HG03378 (cell line): ENCODE data around the gene TOLLIP.

Experiments
- ATAC-seq: cut with Tn5 transposase; IDR thresholded peaks from one replicate; pipeline ENCODE4 v1.9.1; 2021; ENCODE audit warnings: mild to moderate bottlenecking, moderate library complexity; ENCODE audit not compliant: unreplicated experiment

TOLLIP gene

DNA sequence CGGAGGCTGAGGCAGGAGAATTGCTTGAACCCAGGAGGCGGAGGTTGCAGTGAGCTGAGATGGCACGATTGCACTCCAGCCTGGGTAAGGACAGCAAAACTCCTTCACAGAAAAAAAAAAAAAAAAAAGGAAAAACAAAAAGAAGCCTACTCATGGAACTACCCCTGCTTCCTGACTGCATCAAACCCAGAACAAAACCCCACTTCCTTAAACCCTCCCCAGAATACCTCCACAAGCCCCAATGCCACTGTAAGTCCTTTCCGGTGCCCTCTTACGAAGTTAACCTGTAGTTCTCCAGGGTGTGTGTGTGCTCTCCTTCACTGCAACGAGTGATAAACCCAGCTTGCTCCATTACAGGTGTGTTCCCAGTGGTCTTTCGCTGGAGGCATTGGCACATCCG lies 8.6 kb upstream of the TOLLIP start:
- ATAC-seq, result no peak

GRCh38 chr11:1317432-1317831 lies 8.0 kb upstream of the TOLLIP start:
- no peak for ATAC-seq

DNA sequence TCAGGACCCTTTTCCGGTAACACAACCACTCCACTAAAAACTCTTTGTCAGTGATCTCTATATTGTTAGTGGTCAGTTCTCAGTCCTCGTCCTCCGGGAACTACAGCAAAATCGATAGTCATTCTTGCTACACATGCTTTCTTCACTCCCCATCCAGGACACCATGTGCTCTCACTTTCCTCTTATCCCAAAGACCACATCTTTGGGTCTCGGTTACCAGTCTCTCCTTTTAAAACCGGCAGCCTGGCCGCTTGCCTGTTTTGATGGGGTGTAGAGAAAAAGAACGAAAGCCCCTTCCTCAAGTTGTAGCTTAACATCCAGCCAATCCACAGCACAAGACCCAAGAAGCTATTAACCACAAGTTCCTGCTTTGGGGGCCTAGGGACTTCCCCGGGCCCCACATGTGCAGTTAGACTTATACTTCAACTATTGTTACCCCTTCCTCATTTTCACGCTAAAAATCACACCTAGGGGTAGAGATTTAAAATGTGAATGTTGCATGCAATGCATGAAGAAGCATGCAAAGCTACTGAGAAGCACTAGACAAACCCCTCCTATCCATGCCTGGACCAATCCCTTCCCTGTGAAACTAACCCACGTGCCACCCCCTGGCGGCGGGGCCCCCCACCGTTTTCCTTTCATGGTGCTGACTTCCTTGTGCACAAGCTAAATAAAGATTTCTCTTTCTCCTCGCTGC lies 1.5 kb upstream of the TOLLIP start:
- no peak for ATAC-seq

GRCh38 chr11:1310318-1310687 lies 871 bp upstream of the TOLLIP start:
- no peak for ATAC-seq

GRCh38 chr11:1308743-1309497 lies 512 bp downstream of the TOLLIP start:
- ATAC-seq, result peak; percentile 29

- no peak for ATAC-seq
Measured at GRCh38 chr11:1307998-1308742, 1.3 kb downstream of the TOLLIP start.

DNA sequence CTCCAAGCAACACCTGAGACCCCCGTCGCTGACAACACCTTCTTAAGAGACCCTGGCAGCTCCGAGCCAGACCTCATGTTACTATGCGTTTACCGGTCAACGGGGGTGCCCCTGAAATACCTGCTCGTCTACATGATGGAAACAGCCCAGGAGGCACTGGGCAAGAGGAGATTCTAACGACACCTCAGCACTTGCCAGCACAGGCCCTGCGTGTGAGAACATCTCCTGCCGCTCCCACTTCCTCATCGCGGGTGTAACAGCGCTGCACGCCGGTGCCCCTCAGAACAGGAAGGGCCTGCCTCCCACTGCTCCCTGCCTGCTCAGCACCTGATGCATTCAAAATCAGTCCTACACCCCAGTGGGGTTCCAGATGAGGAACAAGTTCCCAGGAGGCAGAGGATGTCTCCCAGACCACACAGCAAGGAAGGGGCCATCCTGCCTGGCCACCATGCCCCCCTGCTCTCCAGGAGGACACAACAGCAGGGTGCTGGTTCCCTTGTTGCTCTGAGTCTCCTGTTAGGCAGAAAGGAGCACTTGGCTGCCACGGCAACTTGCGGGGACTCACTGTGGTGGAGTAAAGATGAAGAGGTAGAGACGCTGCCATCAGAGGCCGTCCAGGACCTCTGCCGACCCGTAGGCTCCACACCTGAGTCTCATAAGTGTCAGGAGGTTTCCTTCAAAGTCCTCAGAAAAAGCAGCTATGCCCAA lies 2.1 kb downstream of the TOLLIP start:
- ATAC-seq, result no peak

- no peak for ATAC-seq
Measured at GRCh38 chr11:1306186-1307162, 3.0 kb downstream of the TOLLIP start.

- no peak for ATAC-seq
Measured at GRCh38 chr11:1305501-1306056, 3.9 kb downstream of the TOLLIP start.

DNA sequence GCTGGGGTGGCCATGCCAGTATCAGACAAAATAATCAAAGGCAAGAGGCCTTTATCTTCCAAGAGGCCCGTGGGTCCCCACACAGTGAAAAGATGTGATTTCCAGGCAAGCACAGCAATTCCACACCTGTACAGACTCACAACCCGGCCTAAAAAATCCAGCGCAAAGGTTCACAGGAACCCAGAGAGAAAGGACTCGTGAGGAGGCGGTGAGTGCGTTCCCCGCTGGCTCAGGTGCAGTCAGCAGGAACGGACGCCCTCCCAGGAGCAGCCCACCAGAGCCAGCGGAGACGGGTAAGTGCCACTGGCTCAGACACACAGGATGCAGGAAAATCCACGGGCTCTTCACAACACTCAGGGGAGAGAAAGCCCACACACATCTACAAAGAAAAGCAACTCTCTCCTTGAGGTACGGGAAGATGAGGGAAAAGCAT lies 4.4 kb downstream of the TOLLIP start:
- no peak for ATAC-seq

- ATAC-seq, result no peak
Measured at GRCh38 chr11:1304380-1304779, 5.1 kb downstream of the TOLLIP start.

- ATAC-seq, result no peak
Measured at GRCh38 chr11:1303973-1304372, 5.5 kb downstream of the TOLLIP start.

DNA sequence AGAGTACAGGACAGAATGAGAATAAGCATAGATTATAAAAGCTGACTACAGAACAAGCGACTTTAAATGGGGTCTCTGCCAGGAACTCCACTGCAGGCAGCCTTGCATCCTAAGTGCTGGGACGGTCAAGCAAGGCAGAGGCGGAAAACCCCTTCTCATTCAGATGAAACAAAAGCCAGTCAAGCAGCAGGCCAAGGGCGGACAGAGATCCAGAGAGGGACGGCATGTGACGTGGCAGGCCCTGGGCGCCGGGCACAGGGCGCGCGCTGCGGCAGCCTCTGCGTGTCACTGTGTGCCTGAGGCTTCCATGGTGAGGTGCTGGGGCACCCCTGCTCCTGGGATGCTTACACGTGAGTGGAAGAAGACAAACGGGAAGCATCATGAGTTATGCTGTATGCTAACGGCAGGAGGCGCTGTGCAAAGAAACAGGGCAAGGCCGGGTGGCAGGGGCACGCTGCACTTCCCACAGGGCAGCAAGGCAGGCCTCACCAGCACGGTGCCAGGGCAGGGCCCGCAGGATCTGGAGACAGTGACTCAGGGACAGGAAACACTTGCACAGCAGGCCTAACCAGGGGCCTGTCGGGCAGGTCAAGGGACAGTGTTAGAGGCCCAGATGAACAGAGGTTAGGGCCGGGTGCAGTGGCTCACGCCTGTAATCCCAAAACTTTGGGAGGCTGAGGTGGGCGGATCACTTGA lies 6.2 kb downstream of the TOLLIP start:
- no peak for ATAC-seq

GRCh38 chr11:1302461-1303125 lies 6.8 kb downstream of the TOLLIP start:
- ATAC-seq, result no peak

DNA sequence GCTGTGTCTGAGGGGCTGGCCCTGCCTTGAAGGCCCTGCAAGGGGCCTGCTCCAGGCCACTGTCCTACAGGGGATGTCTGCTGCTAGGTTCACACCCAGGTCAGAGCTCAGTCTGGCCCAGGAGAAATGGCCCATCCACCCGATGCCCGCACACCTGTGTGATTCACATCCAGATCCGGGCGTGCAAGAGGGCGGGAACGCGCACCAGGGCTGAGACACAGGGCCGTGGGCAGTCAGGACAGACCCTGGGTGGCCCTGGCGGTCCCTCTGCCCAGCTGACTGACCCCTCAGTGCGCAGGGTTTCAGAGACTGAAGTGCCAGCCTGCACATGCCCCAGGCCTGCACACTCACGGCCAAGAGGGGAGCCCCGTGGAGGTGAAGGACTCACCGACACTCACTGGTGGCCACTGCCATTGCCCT lies 7.4 kb downstream of the TOLLIP start:
- no peak for ATAC-seq

GRCh38 chr11:1301220-1302000 lies 8.0 kb downstream of the TOLLIP start:
- ATAC-seq, result no peak

- no peak for ATAC-seq
Measured at GRCh38 chr11:1300569-1301187, 8.8 kb downstream of the TOLLIP start.
